B cell (primary cell): ENCODE data around the gene ALG1L2. TPM values are rescaled to one million over a fixed set of nuclear protein-coding genes. Genes with fewer than 3 reads are reported as not detected.
"Not testable (repeated sequence)": the region's sequence is repeated elsewhere in the genome, so short reads cannot be mapped to it uniquely, and the experiment has no call there.

Experiments used
- ATAC-seq: fragments of 200-7000 bp; cut with Tn5 transposase; one replicate; pipeline ENCODE4 v1.10.0; 2021; ENCODE audit warnings: low read depth, mild to moderate bottlenecking, moderate number of reproducible peaks, moderate library complexity
- CTCF ChIA-PET: fragments of 350-600 bp; sonication (Branson Sonifier 250); formaldehyde crosslinking; loops from one replicate; lab custom pipeline; 2021; ENCODE audit warnings: antibody characterized with exemption, inconsistent platforms; lab: Charles Lee
- POLR2A ChIA-PET: fragments of 350-600 bp; sonication (Branson Sonifier 250); formaldehyde crosslinking; loops from one replicate; lab custom pipeline; 2021; ENCODE audit warnings: antibody characterized with exemption; lab: Charles Lee
- DNase-seq: peaks from one replicate; pipeline ENCODE4 v3.0.0; 2013
- H2AFZ ChIP-seq: 2 replicates; pipeline ENCODE4 v1.6.1; 2012; ENCODE audit warnings: mild to moderate bottlenecking, low read depth, low read length; ENCODE audit not compliant: insufficient read depth, poor library complexity, severe bottlenecking
- H3K27ac ChIP-seq, 2 donors: 1 replicate in 1 of 2; 2 replicates in 1 of 2; pipeline ENCODE4 v1.5.1; 2012 to 2013; ENCODE audit warnings: low read length in 2 of 2, mild to moderate bottlenecking in 2 of 2, moderate library complexity in 1 of 2
- H3K27me3 ChIP-seq, 4 experiments: fragments of 200-600 bp in 1 of 4; sonication (generic) in 1 of 4; replicated peaks in 1 of 4; 1 replicate in 2 of 4; 2 replicates in 2 of 4; pipeline versions ENCODE4 v1.6.1 to v1.7.0; 2013 to 2016; ENCODE audit warnings: low read length in 3 of 4, mild to moderate bottlenecking in 2 of 4, mixed read lengths in 1 of 4, moderate library complexity in 1 of 4; ENCODE audit not compliant: insufficient read depth in 4 of 4, control insufficient read depth in 3 of 4; ENCODE audit errors: control extremely low read depth in 1 of 4
- H3K36me3 ChIP-seq, 2 experiments: replicated peaks in 1 of 2; 1 replicate in 1 of 2; 2 replicates in 1 of 2; pipeline versions ENCODE4 v1.6.1 to v1.7.1; 2013; ENCODE audit warnings: low read length in 1 of 2; ENCODE audit not compliant: insufficient read depth in 2 of 2, control insufficient read depth in 1 of 2; ENCODE audit errors: control extremely low read depth in 1 of 2, extremely low read depth in 1 of 2
- H3K4me1 ChIP-seq, 2 donors: fragments of 200-600 bp in 1 of 2; sonication (generic) in 1 of 2; 1 replicate in 1 of 2; 2 replicates in 1 of 2; pipeline versions ENCODE4 v1.5.1 to v1.6.1; 2013 to 2017; ENCODE audit warnings: low read length in 2 of 2; ENCODE audit not compliant: control insufficient read depth in 2 of 2, insufficient read depth in 2 of 2
- H3K4me2 ChIP-seq: replicated peaks from 2 replicates; pipeline ENCODE3; 2012; ENCODE audit warnings: mild to moderate bottlenecking, low read depth, low read length; ENCODE audit not compliant: poor library complexity, severe bottlenecking
- H3K4me3 ChIP-seq, 5 experiments: fragments of 200-600 bp in 1 of 5; sonication (generic) in 1 of 5; 1 replicate in 3 of 5; 2 replicates in 2 of 5; pipeline versions ENCODE4 v1.5.1 to v1.7.0; 2011 to 2016; ENCODE audit warnings: low read length in 4 of 5, mild to moderate bottlenecking in 4 of 5, low read depth in 2 of 5, control low read depth in 1 of 5, moderate library complexity in 1 of 5; ENCODE audit not compliant: insufficient read depth in 1 of 5; ENCODE audit errors: control extremely low read depth in 1 of 5, extremely low read depth in 1 of 5
- H3K79me2 ChIP-seq: fragments of 200-600 bp; sonication (generic); one replicate; pipeline ENCODE4 v1.6.0; 2016; ENCODE audit warnings: low read length; ENCODE audit not compliant: control insufficient read depth, insufficient read depth
- H3K9ac ChIP-seq: fragments of 200-600 bp; sonication (generic); 2 replicates; pipeline ENCODE4 v1.6.1; 2017; ENCODE audit warnings: mild to moderate bottlenecking, low read length, moderate library complexity
- H3K9me3 ChIP-seq, 3 donors: one replicate each; pipeline versions ENCODE4 v1.6.1 to v1.7.1; 2013; ENCODE audit warnings: low read length in 2 of 3; ENCODE audit not compliant: control insufficient read depth in 2 of 3, insufficient read depth in 1 of 3; ENCODE audit errors: control extremely low read depth in 1 of 3
- H4K20me1 ChIP-seq: 2 replicates; pipeline ENCODE4 v1.6.0; 2012; ENCODE audit warnings: mild to moderate bottlenecking, low read length; ENCODE audit not compliant: insufficient read depth, control insufficient read depth, poor library complexity, severe bottlenecking
- H3K27ac Mint-ChIP-seq: one replicate; pipeline ENCODE4 v1.8.0; 2021; ENCODE audit warnings: mixed read lengths
- H3K27me3 Mint-ChIP-seq: one replicate; pipeline ENCODE4 v1.8.0; 2021; ENCODE audit warnings: mixed read lengths
- H3K4me1 Mint-ChIP-seq: one replicate; pipeline ENCODE4 v1.8.0; 2021; ENCODE audit warnings: mixed read lengths
- H3K4me3 Mint-ChIP-seq: one replicate; pipeline ENCODE4 v1.8.0; 2021; ENCODE audit warnings: mixed read lengths
- H3K9me3 Mint-ChIP-seq: one replicate; pipeline ENCODE4 v1.8.0; 2022; ENCODE audit warnings: mixed read lengths; ENCODE audit not compliant: insufficient read depth
- CTCF ChIP-seq: fragments of 200-600 bp; IDR thresholded peaks from one replicate; pipeline ENCODE4 v1.8.0; 2022; ENCODE audit warnings: antibody characterized with exemption, mild to moderate bottlenecking
- EZH2 ChIP-seq: IDR thresholded peaks from 2 replicates; pipeline ENCODE4 v1.6.1; 2012; ENCODE audit warnings: borderline replicate concordance, low read depth, mild to moderate bottlenecking, moderate library complexity, low read length; ENCODE audit not compliant: insufficient read depth, poor library complexity, severe bottlenecking
- WGBS: methylation state at CpG from one replicate; pipeline ENCODE4 v1.1.5; 2013; ENCODE audit warnings: missing lambda C conversion rate; ENCODE audit not compliant: insufficient coverage; 5-methylcytosine and 5-hydroxymethylcytosine counted together
- intact Hi-C: fragments of 100-400 bp; cut with micrococcal nuclease; formaldehyde crosslinking; loops from one replicate; pipeline ENCODE4 v1.10.0; 2022
- polyA plus RNA-seq: library from polyadenylated mRNA; depleted of rRNA; stranded (reverse); fragments of >200 nt; gene quantifications from 2 replicates; pipeline ENCODE4 v1.2.3, GENCODE V29; 2012
- total RNA-seq, 2 donors: library from RNA; stranded (reverse); fragments of 120-200 nt in 1 of 2; gene quantifications; 1 replicate in 1 of 2; 2 replicates in 1 of 2; pipeline versions ENCODE4 v1.2.3 to v1.2.4, GENCODE V29; 2013 to 2022

The ALG1L2 gene
- total and polyA plus RNA-seq, 2 donors (not counting 1 experiment from before 2014, with no cell fraction given): 8.8 TPM; not detected in 1

GRCh38 chr3:130117933-130118332 is 36.3 kb downstream of the ALG1L2 start:
- no peaks in the 10 kb centered on the region for H3K27me3 Mint-ChIP-seq
- no peak overlapping the region for H3K9ac ChIP-seq
- no peaks in the 10 kb centered on the region for H3K9me3 Mint-ChIP-seq
- H3K4me3 ChIP-seq: no peak overlapping the region
- H3K4me3 Mint-ChIP-seq: no peak overlapping the region
- no peak for TF ChIP-seq EZH2
- no peak for TF ChIP-seq CTCF
- no peaks in the 10 kb centered on the region for H3K27me3 ChIP-seq
- DNase-seq (no peak), ATAC-seq (no peak)
- no peaks in the 10 kb centered on the region for H3K36me3 ChIP-seq
- no peak overlapping the region for H3K27ac Mint-ChIP-seq
- H3K79me2 ChIP-seq: no peaks in the 10 kb centered on the region
- H2AFZ ChIP-seq: no peak overlapping the region
- no peak overlapping the region for H3K4me2 ChIP-seq
- CTCF ChIA-PET: no interaction called here
- H3K9me3 ChIP-seq: no peaks in the 10 kb centered on the region
- POLR2A ChIA-PET: no interaction called here
- intact Hi-C loops: loop anchor here (10.0 kb wide), 1 partner anchor 627 kb away; the partner anchor contains the start of gene PIK3R4
- H3K27ac ChIP-seq: no peak overlapping the region
- no peaks in the 10 kb centered on the region for H4K20me1 ChIP-seq
- H3K4me1 Mint-ChIP-seq: peaks cover 2% of the 10 kb centered on the region
- no peaks in the 10 kb centered on the region for H3K4me1 ChIP-seq

GRCh38 chr3:130119824-130120223 is 38.2 kb downstream of the ALG1L2 start:
- H3K4me1 Mint-ChIP-seq, H3K27me3 Mint-ChIP-seq, H3K79me2 ChIP-seq, H3K9ac ChIP-seq, ATAC-seq, H3K36me3 ChIP-seq, H3K9me3 Mint-ChIP-seq, H2AFZ ChIP-seq, H3K27ac Mint-ChIP-seq, H3K27ac ChIP-seq, DNase-seq, H4K20me1 ChIP-seq, CTCF ChIA-PET, POLR2A ChIA-PET, H3K9me3 ChIP-seq, H3K4me3 ChIP-seq, H3K4me3 Mint-ChIP-seq, H3K27me3 ChIP-seq, H3K4me2 ChIP-seq, H3K4me1 ChIP-seq: not testable (repeated sequence)
- 76% methylated on average over 5 of the region's 9 CpGs for WGBS
- intact Hi-C loops: loop anchor here (10.0 kb wide), 1 partner anchor 625 kb away; the partner anchor contains the start of gene PIK3R4

- H3K4me1 Mint-ChIP-seq, H3K27me3 ChIP-seq, H3K9ac ChIP-seq, H3K27ac Mint-ChIP-seq, H2AFZ ChIP-seq, CTCF ChIA-PET, H3K4me3 Mint-ChIP-seq, H3K27ac ChIP-seq, H3K27me3 Mint-ChIP-seq, DNase-seq, H3K4me3 ChIP-seq, H3K36me3 ChIP-seq, POLR2A ChIA-PET, H3K9me3 ChIP-seq, ATAC-seq, H3K4me2 ChIP-seq, H4K20me1 ChIP-seq, intact Hi-C loops, H3K9me3 Mint-ChIP-seq, H3K79me2 ChIP-seq, H3K4me1 ChIP-seq: not testable (repeated sequence)
- WGBS: no CpG with 5 or more reads among the region's 3 CpGs
Measured at GRCh38 chr3:130120291-130120690, 38.7 kb downstream of the ALG1L2 start.
